ENCODE data around the gene NCAM1.

Gene NCAM1

GRCh38 chr11:113311536-113311935, 350.3 kb downstream of the NCAM1 start (continued):
- no peak for TF ChIP-seq HOXC10 (CRISPR knock-in tag; IDR thresholded peaks at IDR 0.05)
- no peak for TF ChIP-seq ZNF704 (tag by site-specific recombination; IDR thresholded peaks at IDR 0.05)
- TF ChIP-seq ZBTB49 (tag by site-specific recombination; IDR thresholded peaks at IDR 0.05; ENCODE audit: low read depth), result no peak
- TF ChIP-seq ZNF776 (tag by site-specific recombination; IDR thresholded peaks at IDR 0.05; ENCODE audit: borderline replicate concordance), result no peak
- no peak for TF ChIP-seq ZFP37 (tag by site-specific recombination; IDR thresholded peaks at IDR 0.05)
- TF ChIP-seq ZSCAN18 (tag by site-specific recombination; IDR thresholded peaks at IDR 0.05), result no peak
- no peak for TF ChIP-seq OVOL3 (tag by site-specific recombination; IDR thresholded peaks at IDR 0.05)
- no peak for TF ChIP-seq ZSCAN5A (tag by site-specific recombination; IDR thresholded peaks at IDR 0.05)
- TF ChIP-seq AEBP2 (tag by site-specific recombination; IDR thresholded peaks at IDR 0.05; ENCODE audit: borderline replicate concordance), result no peak

GRCh38 chr11:113313601-113314000, 352.4 kb downstream of the NCAM1 start:
- ChIA-PET POLR2A (interaction anchor here (0.6 to 1.5 kb wide), 4 partner anchors 9 to 21 kb away, joined by 3 to 4 read pairs (median 3); no protein-coding TSS in a partner anchor), CTCF (interaction anchor here (1.1 to 2.9 kb wide), 4 partner anchors 9 to 417 kb away, joined by 3 to 14 read pairs (median 5); no protein-coding TSS in a partner anchor)
- Histone ChIP-seq H3K9me3 (ENCODE audit: control insufficient read depth, insufficient read depth, low read depth, low read length) (no peaks in the 10 kb centered on the region), H3K4me3 (ENCODE audit: low read depth, low read length) (no peak overlapping the region), H3K4me1 (ENCODE audit: control insufficient read depth, insufficient read depth, low read length) (no peaks in the 10 kb centered on the region; the same call in 1 of the 2 replicates), H3K27ac (ENCODE audit: extremely low read depth, low read depth, low read length) (no peak overlapping the region), H3K36me3 (ENCODE audit: control insufficient read depth in 2 of 2, insufficient read depth in 1 of 2, low read length in 2 of 2) (peaks cover 0 to 19% of the 10 kb centered on the region in 2 experiments; a peak in 1 of 3 replicates)
- TF ChIP-seq PRDM4 (tag by site-specific recombination; IDR thresholded peaks at IDR 0.05) (no peak), ZNF639 (tag by site-specific recombination; IDR thresholded peaks at IDR 0.05) (no peak)

All from HEK293 (cell line).